ENCODE measurements around the gene PDE3A. TPM values are rescaled to one million over a fixed set of nuclear protein-coding genes. Genes with fewer than 3 reads are reported as not detected.

Gene PDE3A
- total RNA-seq, 2 experiments from 2014 or later = not detected

GRCh38 chr12:20444595-20445170, 76.3 kb downstream of the PDE3A start:
- no peaks in the 10 kb centered on the region for H3K9me3 ChIP-seq (ENCODE audit: low read length)
- H3K36me3 ChIP-seq (ENCODE audit: insufficient read depth, low read length) = no peaks in the 10 kb centered on the region
- no peaks in the 10 kb centered on the region for H3K9me2 ChIP-seq (ENCODE audit: insufficient read depth, low read length)
- no peak for DNase-seq (ENCODE audit: low spot score)
- no peaks in the 10 kb centered on the region for H3K79me2 ChIP-seq (ENCODE audit: insufficient read depth, low read depth, low read length)
- intact Hi-C loops (cut with micrococcal nuclease; ENCODE audit: unreplicated experiment) = no loop called here
- BruUV-seq (replicated peaks) = no TSS peak
- no peak overlapping the region for H3K4me3 ChIP-seq (ENCODE audit: low read depth, low read length, poor library complexity, severe bottlenecking)
- H3K4me1 ChIP-seq (ENCODE audit: insufficient read depth, low read length, poor library complexity, severe bottlenecking) = no peaks in the 10 kb centered on the region
- no peak overlapping the region for H3K4me2 ChIP-seq (ENCODE audit: low read length)
- H2AFZ ChIP-seq (ENCODE audit: low read length) = no peak overlapping the region
- H4K20me1 ChIP-seq (ENCODE audit: insufficient read depth, low read length) = no peaks in the 10 kb centered on the region
- TF ChIP-seq CTCF (conservative IDR thresholded peaks at IDR 0.05; ENCODE audit: low read length) = no peak
- no peak for TF ChIP-seq EZH2phosphoT487 (IDR thresholded peaks at IDR 0.05; ENCODE audit: borderline replicate concordance, low read depth, low read length)
- no peak overlapping the region for H3K27ac ChIP-seq (ENCODE audit: low read depth, low read length, poor library complexity, severe bottlenecking)
- ChIA-PET CTCF (ENCODE audit: unreplicated experiment) (no interaction called here), POLR2A (no interaction called here)

GRCh38 chr12:20445687-20446086, 77.3 kb downstream of the PDE3A start:
- Histone ChIP-seq H2AFZ (ENCODE audit: low read length) (no peak overlapping the region), H3K79me2 (ENCODE audit: insufficient read depth, low read depth, low read length) (no peaks in the 10 kb centered on the region), H3K27ac (ENCODE audit: low read depth, low read length, poor library complexity, severe bottlenecking) (no peak overlapping the region), H3K4me1 (ENCODE audit: insufficient read depth, low read length, poor library complexity, severe bottlenecking) (no peaks in the 10 kb centered on the region), H3K36me3 (ENCODE audit: insufficient read depth, low read length) (no peaks in the 10 kb centered on the region), H4K20me1 (ENCODE audit: insufficient read depth, low read length) (no peaks in the 10 kb centered on the region), H3K9me2 (ENCODE audit: insufficient read depth, low read length) (no peaks in the 10 kb centered on the region), H3K9me3 (ENCODE audit: low read length) (no peaks in the 10 kb centered on the region), H3K4me3 (ENCODE audit: low read depth, low read length, poor library complexity, severe bottlenecking) (no peak overlapping the region), H3K4me2 (ENCODE audit: low read length) (no peak overlapping the region)
- ChIA-PET POLR2A (no interaction called here), CTCF (ENCODE audit: unreplicated experiment) (no interaction called here)
- TF ChIP-seq EZH2phosphoT487 (IDR thresholded peaks at IDR 0.05; ENCODE audit: borderline replicate concordance, low read depth, low read length) (no peak), CTCF (conservative IDR thresholded peaks at IDR 0.05; ENCODE audit: low read length) (no peak)
- intact Hi-C loops (cut with micrococcal nuclease; ENCODE audit: unreplicated experiment) = no loop called here
- no TSS peak for BruUV-seq (replicated peaks)
- DNase-seq (ENCODE audit: low spot score) = no peak

GRCh38 chr12:20446836-20447235, 78.5 kb downstream of the PDE3A start:
- TF ChIP-seq CTCF (conservative IDR thresholded peaks at IDR 0.05; ENCODE audit: low read length) = no peak
- TF ChIP-seq EZH2phosphoT487 (IDR thresholded peaks at IDR 0.05; ENCODE audit: borderline replicate concordance, low read depth, low read length) = no peak
- BruUV-seq (replicated peaks) = no TSS peak

More at GRCh38 chr12:20446836-20447235, 78.5 kb downstream of the PDE3A start:
- H4K20me1 ChIP-seq (ENCODE audit: insufficient read depth, low read length) = no peaks in the 10 kb centered on the region
- H3K9me2 ChIP-seq (ENCODE audit: insufficient read depth, low read length) = no peaks in the 10 kb centered on the region
- H3K4me1 ChIP-seq (ENCODE audit: insufficient read depth, low read length, poor library complexity, severe bottlenecking) = no peaks in the 10 kb centered on the region
- H2AFZ ChIP-seq (ENCODE audit: low read length) = no peak overlapping the region
- CTCF ChIA-PET (ENCODE audit: unreplicated experiment) = no interaction called here
- no peak for DNase-seq (ENCODE audit: low spot score)
- H3K79me2 ChIP-seq (ENCODE audit: insufficient read depth, low read depth, low read length) = no peaks in the 10 kb centered on the region
- no peak overlapping the region for H3K4me3 ChIP-seq (ENCODE audit: low read depth, low read length, poor library complexity, severe bottlenecking)
- intact Hi-C loops (cut with micrococcal nuclease; ENCODE audit: unreplicated experiment) = no loop called here
- H3K4me2 ChIP-seq (ENCODE audit: low read length) = no peak overlapping the region
- no peaks in the 10 kb centered on the region for H3K9me3 ChIP-seq (ENCODE audit: low read length)
- no peak overlapping the region for H3K27ac ChIP-seq (ENCODE audit: low read depth, low read length, poor library complexity, severe bottlenecking)
- H3K36me3 ChIP-seq (ENCODE audit: insufficient read depth, low read length) = no peaks in the 10 kb centered on the region
- POLR2A ChIA-PET = no interaction called here
